Activated CD8-positive, alpha-beta memory T cell treated with anti-CD3 and anti-CD28 coated beads, Interleukin-2, amount 50 U/mL, for 1 hour (primary cell): ENCODE results near the gene EDA.

Experiments used
- DNase-seq: peaks from one replicate; pipeline ENCODE4 v3.0.0-alpha.2; 2020; ENCODE audit errors: extremely low read depth

Gene EDA

DNA sequence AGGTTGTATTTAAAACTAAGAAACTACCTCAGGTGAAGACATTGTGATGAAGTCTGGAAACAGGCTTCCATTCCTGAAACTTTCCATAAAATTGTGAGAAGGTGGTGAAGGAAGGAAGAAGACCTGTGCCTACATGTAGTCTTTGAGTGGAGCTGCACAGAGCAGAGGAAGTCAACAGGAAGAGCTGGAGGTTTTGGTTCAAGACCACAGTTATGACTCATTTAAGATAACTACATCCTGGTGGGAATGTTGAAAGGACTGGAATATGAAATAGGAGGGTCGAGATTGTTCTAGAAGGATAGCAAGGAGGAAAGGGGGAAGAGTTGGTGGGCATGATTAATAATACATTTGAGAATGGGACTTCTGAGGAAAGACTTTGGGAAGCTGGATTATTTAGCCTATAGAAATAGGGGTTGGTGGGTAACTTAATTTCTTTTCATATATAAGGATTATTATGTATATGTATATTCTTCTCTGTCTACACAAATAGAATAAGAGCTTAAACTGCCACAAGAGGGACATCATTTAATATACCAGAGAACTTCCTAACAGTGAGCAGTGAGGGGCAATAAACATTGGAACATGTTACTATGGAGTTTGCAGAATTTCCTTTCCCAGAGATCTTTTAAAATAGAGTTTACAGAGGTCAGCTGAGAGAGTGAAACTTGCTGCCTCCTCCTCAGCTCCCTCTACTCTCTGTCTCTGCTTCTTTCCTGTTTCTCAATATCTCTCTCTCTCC is 410.4 kb downstream of the EDA start:
- DNase-seq, result no peak

DNA sequence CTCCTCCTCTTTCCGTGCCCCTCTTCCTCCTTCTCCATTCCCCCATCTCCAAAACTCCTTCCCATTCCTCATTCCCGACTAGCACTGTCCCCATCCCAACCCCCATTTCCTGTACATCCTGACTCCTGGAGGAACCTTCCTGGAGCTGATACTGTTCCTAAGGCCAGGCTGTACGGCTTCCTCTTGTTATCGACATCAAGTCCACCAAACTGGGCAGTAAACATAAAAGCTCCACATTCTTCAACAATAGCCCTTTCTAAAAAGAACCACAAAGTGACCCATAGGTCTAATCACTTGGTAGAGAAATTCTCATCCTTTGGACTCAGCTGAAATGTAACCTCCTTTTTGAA is 410.9 kb downstream of the EDA start:
- no peak for DNase-seq

DNA sequence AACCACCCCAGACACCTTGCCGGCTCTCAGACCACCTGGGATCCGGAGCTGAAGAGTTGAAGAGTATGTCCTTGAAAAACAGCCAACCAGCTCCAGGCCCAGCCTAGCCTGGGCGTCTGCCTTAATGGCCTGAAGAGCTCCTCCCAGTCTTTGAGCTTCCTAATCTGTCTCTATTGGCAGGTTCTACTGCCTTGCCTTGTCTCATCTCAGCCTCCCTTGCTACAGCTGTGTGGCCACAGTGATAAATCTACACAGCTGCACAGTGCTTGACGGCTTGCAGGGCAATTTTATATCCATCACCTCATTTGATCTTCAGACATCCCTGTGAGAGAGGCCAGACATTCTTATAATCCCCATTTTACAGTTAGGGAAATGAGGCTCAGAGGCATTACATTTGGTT is 413.9 kb downstream of the EDA start:
- DNase-seq, result no peak

- DNase-seq, result no peak
Measured at GRCh38 chrX:70030301-70030767, 414.4 kb downstream of the EDA start.

DNA sequence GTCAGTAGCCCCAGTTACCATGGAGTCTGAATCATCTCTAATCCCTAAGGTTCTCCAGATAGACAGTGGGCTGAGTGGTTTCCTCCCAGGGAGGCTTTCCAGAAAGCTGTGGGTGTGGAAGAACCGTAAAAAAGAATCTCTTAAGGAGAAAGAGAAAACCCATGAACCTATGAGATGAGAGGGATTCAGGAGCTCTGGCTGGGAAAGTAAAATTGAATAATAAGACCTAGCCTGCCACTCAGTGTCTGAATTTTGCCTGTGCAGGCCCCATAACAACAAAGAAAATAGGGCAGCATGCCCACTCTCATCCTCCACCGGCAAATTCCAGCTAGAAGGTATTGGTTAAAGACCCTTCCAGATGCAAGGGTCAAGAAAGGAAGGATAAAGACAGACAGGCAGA is 416.9 kb downstream of the EDA start:
- DNase-seq, result no peak

- no peak for DNase-seq
Measured at GRCh38 chrX:70033348-70034051, 417.6 kb downstream of the EDA start.

DNA sequence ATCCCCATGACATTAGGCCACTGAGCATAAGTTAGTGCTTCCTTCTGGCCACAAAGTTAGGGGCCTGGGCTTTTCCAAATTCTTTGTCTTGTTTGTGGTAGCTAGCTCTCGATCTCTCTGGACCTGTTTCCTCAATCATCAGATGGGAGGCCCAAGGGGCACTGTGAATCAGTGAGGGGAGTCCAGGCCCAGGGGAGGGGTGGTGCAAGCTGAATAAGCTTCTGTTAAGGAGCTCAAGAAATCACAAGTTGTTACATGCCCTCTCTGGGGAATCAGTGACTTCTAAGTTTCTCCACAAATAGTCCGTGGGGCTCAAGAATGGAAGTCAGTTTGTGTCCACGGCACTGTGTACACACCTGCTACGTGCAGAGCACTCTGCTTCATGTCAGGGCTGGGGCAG is 418.7 kb downstream of the EDA start:
- DNase-seq, result no peak

- no peak for DNase-seq
Measured at GRCh38 chrX:70038515-70038914, 422.6 kb downstream of the EDA start.

GRCh38 chrX:70038951-70039350 is 423.0 kb downstream of the EDA start:
- DNase-seq, result no peak

GRCh38 chrX:70039758-70040157 is 423.8 kb downstream of the EDA start:
- no peak for DNase-seq

- DNase-seq, result no peak
Measured at GRCh38 chrX:70041993-70042392, 426.1 kb downstream of the EDA start.

- no peak for DNase-seq
Measured at GRCh38 chrX:70042399-70043371, 426.8 kb downstream of the EDA start.

DNA sequence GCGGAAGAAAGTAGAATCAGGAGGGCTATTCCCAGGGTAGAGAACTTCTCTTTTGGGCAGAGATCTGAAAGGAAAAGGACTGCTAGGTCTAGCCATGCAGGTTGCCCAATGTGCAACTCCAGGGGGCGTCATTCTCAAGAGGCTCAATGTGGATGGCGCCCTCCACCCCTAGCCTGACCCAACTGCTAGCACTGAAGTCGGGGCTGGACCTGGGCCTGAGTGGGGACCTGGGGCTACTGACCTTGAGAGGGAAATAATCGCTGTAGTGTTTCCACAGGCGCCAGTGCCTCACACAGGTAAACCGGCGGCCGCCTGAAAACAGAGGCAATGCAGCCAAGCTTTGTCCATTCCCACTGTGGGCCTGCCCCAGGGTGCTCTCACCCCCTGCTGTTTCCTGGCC is 427.8 kb downstream of the EDA start:
- no peak for DNase-seq

- DNase-seq, result no peak
Measured at GRCh38 chrX:70044541-70045245, 428.8 kb downstream of the EDA start.

GRCh38 chrX:70046978-70047377 is 431.1 kb downstream of the EDA start:
- no peak for DNase-seq

- DNase-seq, result no peak
Measured at GRCh38 chrX:70049406-70049805, 433.5 kb downstream of the EDA start.

DNA sequence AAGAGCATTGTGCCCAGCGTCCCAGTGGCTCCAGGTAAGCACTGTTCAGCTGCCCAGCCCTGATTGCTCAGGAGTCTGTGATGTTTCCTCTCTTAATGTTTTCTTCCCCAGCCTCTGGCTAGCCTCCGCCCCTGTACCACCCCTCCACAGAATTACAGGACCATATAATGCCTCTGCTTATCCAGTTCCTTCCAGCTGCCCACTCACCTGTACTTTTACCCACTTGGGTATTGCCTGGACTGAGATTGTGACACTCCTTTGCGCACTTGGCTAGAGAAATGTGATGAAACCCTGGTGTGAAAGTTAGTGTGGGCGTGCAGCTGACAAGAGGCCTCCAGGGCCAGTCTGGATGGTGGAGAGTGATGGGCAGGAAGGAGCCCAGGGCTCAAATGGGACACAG is 434.0 kb downstream of the EDA start, which contains the start of gene AWAT2:
Gene AWAT2, minus strand, starts transcription at position 14 of the 400 bp plus-strand sequence. Its CDS starts 6 bp downstream, at position 8.
- no peak for DNase-seq

- no peak for DNase-seq
Measured at GRCh38 chrX:70052895-70053615, 437.1 kb downstream of the EDA start.

DNA sequence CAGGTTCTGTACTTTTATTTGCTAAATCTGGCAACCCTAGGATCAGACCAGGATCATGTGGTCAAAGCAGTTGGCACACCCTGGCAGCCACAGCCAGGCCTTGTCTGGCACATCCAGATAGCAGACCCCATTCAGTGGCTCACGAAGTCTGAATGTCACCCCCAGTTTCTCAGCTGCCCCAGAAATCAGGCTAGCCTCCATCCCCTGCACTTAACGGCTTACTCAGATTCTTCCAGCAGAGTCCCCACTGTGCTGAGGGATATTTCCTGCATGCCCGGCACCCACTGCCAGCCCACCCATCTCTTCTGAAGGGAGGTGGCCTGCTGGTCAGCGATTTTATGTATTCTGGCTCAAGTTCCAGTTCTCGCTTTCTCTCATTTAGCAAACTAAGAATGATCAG is 438.5 kb downstream of the EDA start:
- no peak for DNase-seq

- DNase-seq, result no peak
Measured at GRCh38 chrX:70062076-70062475, 446.2 kb downstream of the EDA start, which contains the start of gene OTUD6A. OTUD6A (plus strand) TSS chrX:70062457; CDS start chrX:70062525, 68 bp downstream.
